A549 treated with AZD2906 at 1 μM for 4 hours (cell line): Measurements from ENCODE around the gene RNU11. TPM values are rescaled to one million over a fixed set of nuclear protein-coding genes. Genes with fewer than 3 reads are reported as not detected.

Source experiments
- total RNA-seq: library from RNA; stranded (reverse); fragments of 200-300 nt; extraction: Qiagen RNA extraction; gene quantifications from 5 replicates; pipeline ENCODE4 v1.2.3, GENCODE V29; 2022

RNU11 gene
- not detected in 5 replicates for total RNA-seq

DNA sequence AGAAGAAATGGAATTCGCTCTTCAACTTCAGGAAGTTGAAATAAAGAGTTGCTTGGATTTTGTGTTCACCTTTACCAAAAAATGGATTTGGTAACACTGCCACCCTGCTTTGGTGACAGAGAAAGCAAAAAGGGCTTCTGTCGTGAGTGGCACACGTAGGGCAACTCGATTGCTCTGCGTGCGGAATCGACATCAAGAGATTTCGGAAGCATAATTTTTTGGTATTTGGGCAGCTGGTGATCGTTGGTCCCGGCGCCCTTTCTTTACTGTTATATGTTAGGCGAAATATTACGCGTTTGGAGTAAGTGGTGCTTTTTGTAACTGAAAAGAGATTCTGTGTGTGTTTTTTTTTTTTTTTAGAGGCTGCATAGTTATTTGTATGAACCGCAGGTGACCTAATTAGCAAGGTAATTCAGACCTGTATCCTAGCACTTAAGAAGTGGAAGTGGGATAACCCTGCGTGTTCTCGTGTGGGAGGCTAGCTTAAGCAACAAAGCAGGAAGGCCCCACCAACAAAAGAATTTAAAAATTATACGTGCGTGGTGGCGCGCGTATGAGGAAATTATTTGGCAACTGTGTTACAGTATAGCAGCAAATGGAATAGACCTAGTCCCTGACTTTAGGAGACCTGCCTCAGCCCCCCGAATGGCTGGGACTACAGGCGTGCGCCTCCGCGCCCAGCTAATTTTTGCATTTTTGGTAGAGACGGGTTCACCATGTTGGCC, at the start of gene RNU11:
RNU11 (plus strand) TSS at position 127 of the 725 bp plus-strand sequence.

GRCh38 chr1:28642847-28643635, 5.4 kb upstream of the RNU11 start, which contains the start of gene TAF12:
TAF12 (minus strand) TSS chr1:28643067; CDS start chr1:28622081, 20,986 bp downstream.

DNA sequence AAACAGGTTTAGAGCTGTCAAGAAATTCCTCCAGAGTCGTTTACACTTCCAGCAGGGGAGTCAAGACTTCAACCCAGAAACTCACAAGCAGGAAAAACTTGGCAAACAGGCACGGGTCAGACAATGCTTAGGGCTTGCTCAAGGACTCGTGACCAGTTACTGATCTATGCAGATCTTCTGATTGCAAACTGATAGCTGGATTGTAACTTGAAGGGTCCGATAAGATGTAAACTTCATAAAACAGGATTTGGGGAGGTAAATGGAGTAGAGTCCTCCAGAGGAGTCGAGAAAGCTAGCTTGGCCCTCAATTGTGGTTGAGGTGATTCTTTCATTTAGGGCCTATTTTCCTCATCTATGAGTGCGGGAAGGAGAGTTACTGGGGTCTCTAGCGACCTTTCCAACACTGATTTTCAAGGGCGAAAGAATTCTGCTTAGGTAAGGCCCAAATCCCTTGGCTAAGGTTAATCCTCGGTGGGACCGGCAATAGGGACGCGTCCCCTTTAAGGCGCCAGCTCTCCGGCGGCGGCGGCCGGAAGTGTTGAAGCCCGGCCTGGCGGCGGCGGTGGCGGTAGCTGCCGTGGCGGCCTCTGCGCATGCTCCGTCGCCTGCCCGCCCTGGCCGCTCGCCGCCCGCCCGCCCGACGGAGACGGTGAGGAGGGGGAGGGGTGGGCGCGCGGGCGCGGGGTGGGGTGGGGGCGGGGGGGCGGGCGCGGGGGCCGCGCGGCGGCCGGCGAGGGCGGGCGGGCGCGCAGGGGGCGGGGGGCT, 20.0 kb downstream of the RNU11 start, which contains the start of gene GMEB1:
GMEB1 (plus strand) TSS at position 594 of the 765 bp plus-strand sequence. CDS start 14,829 bp downstream, outside the sequence.

Other genes starting within 250 kb of the RNU11 start
- 70.2 to 79.3 TPM (median 75.3 TPM) in 5 replicates for gene RCC1, start 142.6 kb upstream of the RNU11 start, total RNA-seq
- 16.7 to 26.2 TPM (median 25.3 TPM) in 5 replicates for gene TRNAU1AP, start 95.5 kb upstream of the RNU11 start, total RNA-seq
- gene RAB42, start 56.3 kb upstream of the RNU11 start, total RNA-seq = 3.2 to 3.7 TPM (median 3.5 TPM) in 5 replicates
- gene TAF12, start 5.5 kb upstream of the RNU11 start, total RNA-seq = 11.0 to 12.9 TPM (median 12.5 TPM) in 5 replicates
- gene GMEB1, start 20.2 kb downstream of the RNU11 start, total RNA-seq = 5.1 to 6.7 TPM (median 5.6 TPM) in 5 replicates
- gene YTHDF2, start 88.3 kb downstream of the RNU11 start, total RNA-seq = 52.5 to 58.9 TPM (median 54.2 TPM) in 5 replicates
- gene OPRD1, start 163.6 kb downstream of the RNU11 start, total RNA-seq = 0.01 to 0.07 TPM (median 0.02 TPM) in 5 replicates